Transverse colon (tissue), 4 donors: ENCODE measurements around the gene KCNC4. TPM values are rescaled to one million over a fixed set of nuclear protein-coding genes. Genes with fewer than 3 reads are reported as not detected.

ENCODE experiments used
- DNase-seq: peaks from one replicate; pipeline ENCODE4 v3.0.0-alpha.2; 2019
- H3K27ac ChIP-seq, 4 donors: fragments of 200-600 bp; sonication (generic); 2 replicates each; pipeline ENCODE4 v1.5.1; 2016 to 2018; ENCODE audit warnings: inconsistent platforms in 4 of 4
- H3K27me3 ChIP-seq: fragments of 200-600 bp; sonication (generic); 2 replicates; pipeline ENCODE4 v1.5.1; 2017; ENCODE audit warnings: inconsistent platforms
- H3K36me3 ChIP-seq, 4 donors: fragments of 200-600 bp; sonication (generic); 2 replicates each; pipeline ENCODE4 v1.5.1; 2017 to 2019; ENCODE audit warnings: inconsistent platforms in 4 of 4
- H3K4me1 ChIP-seq, 4 donors: fragments of 200-600 bp; sonication (generic); 2 replicates each; pipeline ENCODE4 v1.5.1; 2017 to 2020; ENCODE audit warnings: inconsistent platforms in 4 of 4
- H3K4me3 ChIP-seq, 4 donors: fragments of 200-600 bp; sonication (generic); 1 replicate in 1 of 4; 2 replicates in 3 of 4; pipeline versions ENCODE4 v1.5.1 to v1.6.1; 2017 to 2019; ENCODE audit warnings: inconsistent platforms in 4 of 4
- H3K9me3 ChIP-seq, 2 donors: fragments of 200-600 bp; sonication (generic); 2 replicates each; pipeline ENCODE4 v1.5.1; 2017 to 2019; ENCODE audit warnings: inconsistent platforms in 2 of 2
- EP300 ChIP-seq: sonication (generic); formaldehyde crosslinking; IDR thresholded peaks from one replicate; pipeline ENCODE4 v1.6.1; 2017; ENCODE audit warnings: antibody characterized with exemption, low read depth
- POLR2A ChIP-seq: fragments of 450-650 bp; IDR thresholded peaks from one replicate; pipeline ENCODE4 v1.6.1; 2016; ENCODE audit warnings: antibody characterized with exemption, mild to moderate bottlenecking, moderate library complexity
- POLR2AphosphoS5 ChIP-seq, 3 donors: sonication (generic); formaldehyde crosslinking; IDR thresholded peaks; one replicate each; pipeline ENCODE4 v1.6.1; 2016; ENCODE audit warnings: antibody characterized with exemption in 3 of 3
- WGBS, 2 donors: methylation state at CpG; one replicate each; pipeline ENCODE4 v1.1.5; 2018; ENCODE audit warnings: low coverage in 1 of 2; 5-methylcytosine and 5-hydroxymethylcytosine counted together
- in situ Hi-C, 4 donors: fragments of 200-750 bp; cut with MboI; loops; one replicate each; pipeline versions ENCODE4 v1.15.0 to v1.15.1; 2017; ENCODE audit warnings: low sequenced_read_pairs in 3 of 4, low pct_ligation_motif_present in 1 of 4, low pct_unique_long_range_greater_than_20kb in 1 of 4
- intact Hi-C: fragments of 100-400 bp; cut with DNase I; formaldehyde crosslinking; loops from one replicate; pipeline ENCODE4 v1.15.1; 2023; ENCODE audit warnings: low total_unique reads
- total RNA-seq, 4 donors: library from RNA; depleted of rRNA; stranded (reverse); fragments of >200 nt; gene quantifications; one replicate each; pipeline ENCODE4 v1.1.0, GENCODE V29; 2016
- TF ChIP-seq, protein P1 (sequence below), 5 experiments: fragments of 200-600 bp in 3 of 5; fragments of 450-650 bp in 2 of 5; sonication (generic) in 3 of 5; IDR thresholded peaks; 1 replicate in 2 of 5; 2 replicates in 3 of 5; pipeline ENCODE4 v1.5.1; 2016 to 2017; ENCODE audit warnings: antibody characterized with exemption in 5 of 5, inconsistent platforms in 3 of 5, mild to moderate bottlenecking in 2 of 5, moderate library complexity in 1 of 5

The KCNC4 gene
- total RNA-seq, 4 donors from 2014 or later: 1.8 to 25.8 (median 4.9) TPM

DNA sequence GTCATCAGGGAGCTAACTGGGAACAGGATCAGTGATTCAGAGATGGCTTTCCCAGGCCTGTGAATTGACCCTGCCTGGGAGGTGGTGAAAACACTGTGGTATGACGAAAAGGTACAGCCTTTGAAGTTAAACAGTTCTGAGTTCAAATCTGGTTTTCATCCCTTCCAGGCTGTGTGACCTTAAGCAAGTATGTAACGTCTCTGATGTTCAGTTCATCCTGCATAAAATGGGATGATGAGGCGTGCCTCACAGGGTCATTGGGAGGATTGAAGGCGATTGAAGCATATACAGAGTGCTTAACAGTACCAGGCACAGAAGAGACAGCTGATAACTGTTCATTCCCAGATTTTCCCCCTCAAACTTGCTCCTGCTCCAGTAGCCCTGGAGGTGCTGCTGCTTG is 11.0 kb downstream of the KCNC4 start:
- intact Hi-C loops: no loop called here

DNA sequence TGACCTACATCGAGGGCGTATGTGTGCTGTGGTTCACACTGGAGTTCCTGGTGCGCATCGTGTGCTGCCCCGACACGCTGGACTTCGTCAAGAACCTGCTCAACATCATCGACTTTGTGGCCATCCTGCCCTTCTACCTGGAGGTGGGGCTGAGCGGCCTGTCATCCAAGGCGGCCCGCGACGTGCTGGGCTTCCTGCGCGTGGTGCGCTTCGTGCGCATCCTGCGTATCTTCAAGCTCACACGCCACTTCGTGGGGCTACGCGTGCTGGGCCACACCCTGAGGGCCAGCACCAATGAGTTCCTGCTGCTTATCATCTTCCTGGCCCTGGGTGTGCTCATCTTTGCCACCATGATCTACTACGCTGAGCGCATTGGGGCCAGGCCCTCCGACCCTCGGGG is 13.0 kb downstream of the KCNC4 start:
- H3K36me3 ChIP-seq: no peaks in the 10 kb centered on the region
- no peaks in the 10 kb centered on the region for H3K9me3 ChIP-seq
- WGBS, 2 donors: 97% methylated on average over 25 of the region's 27 CpGs; no CpG with 5 or more reads in 1 of the 2 donors
- intact Hi-C loops (no loop called here), in situ Hi-C loops (no loop called here)
- TF ChIP-seq POLR2A: no peak
- TF ChIP-seq, protein P1, sequence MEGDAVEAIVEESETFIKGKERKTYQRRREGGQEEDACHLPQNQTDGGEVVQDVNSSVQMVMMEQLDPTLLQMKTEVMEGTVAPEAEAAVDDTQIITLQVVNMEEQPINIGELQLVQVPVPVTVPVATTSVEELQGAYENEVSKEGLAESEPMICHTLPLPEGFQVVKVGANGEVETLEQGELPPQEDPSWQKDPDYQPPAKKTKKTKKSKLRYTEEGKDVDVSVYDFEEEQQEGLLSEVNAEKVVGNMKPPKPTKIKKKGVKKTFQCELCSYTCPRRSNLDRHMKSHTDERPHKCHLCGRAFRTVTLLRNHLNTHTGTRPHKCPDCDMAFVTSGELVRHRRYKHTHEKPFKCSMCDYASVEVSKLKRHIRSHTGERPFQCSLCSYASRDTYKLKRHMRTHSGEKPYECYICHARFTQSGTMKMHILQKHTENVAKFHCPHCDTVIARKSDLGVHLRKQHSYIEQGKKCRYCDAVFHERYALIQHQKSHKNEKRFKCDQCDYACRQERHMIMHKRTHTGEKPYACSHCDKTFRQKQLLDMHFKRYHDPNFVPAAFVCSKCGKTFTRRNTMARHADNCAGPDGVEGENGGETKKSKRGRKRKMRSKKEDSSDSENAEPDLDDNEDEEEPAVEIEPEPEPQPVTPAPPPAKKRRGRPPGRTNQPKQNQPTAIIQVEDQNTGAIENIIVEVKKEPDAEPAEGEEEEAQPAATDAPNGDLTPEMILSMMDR (IDR thresholded peaks at IDR 0.05): no peak
- TF ChIP-seq POLR2AphosphoS5 (IDR thresholded peaks at IDR 0.05): no peak
- TF ChIP-seq EP300: no peak
- H3K4me1 ChIP-seq: no peaks in the 10 kb centered on the region
- no peak overlapping the region for H3K27ac ChIP-seq
- H3K27me3 ChIP-seq: no peaks in the 10 kb centered on the region
- DNase-seq: no peak
- no peak overlapping the region for H3K4me3 ChIP-seq

More for the DNA sequence above, 11.0 kb downstream of the KCNC4 start:
- WGBS, 2 donors: 91% methylated on average over 4 of the region's 4 CpGs; no CpG with 5 or more reads in 1 of the 2 donors
- no peaks in the 10 kb centered on the region for H3K36me3 ChIP-seq
- no peaks in the 10 kb centered on the region for H3K4me1 ChIP-seq
- DNase-seq: no peak
- H3K9me3 ChIP-seq: no peaks in the 10 kb centered on the region
- no peaks in the 10 kb centered on the region for H3K27me3 ChIP-seq
- in situ Hi-C loops: no loop called here
- no peak overlapping the region for H3K4me3 ChIP-seq
- TF ChIP-seq POLR2A (no peak), EP300 (no peak), POLR2AphosphoS5 (IDR thresholded peaks at IDR 0.05) (no peak)
- TF ChIP-seq, protein P1 (IDR thresholded peaks at IDR 0.05): no peak
- H3K27ac ChIP-seq: no peak overlapping the region

DNA sequence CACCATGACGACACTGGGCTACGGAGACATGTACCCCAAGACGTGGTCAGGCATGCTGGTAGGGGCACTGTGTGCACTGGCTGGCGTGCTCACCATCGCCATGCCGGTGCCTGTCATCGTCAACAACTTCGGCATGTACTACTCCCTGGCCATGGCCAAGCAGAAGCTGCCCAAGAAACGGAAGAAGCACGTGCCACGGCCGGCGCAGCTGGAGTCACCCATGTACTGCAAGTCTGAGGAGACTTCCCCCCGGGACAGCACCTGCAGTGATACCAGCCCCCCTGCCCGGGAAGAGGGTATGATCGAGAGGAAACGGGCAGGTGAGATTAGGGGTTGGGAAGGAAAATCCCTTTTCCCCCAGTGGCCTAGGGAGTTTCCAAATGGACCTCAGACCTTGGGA is 13.5 kb downstream of the KCNC4 start:
- H3K4me3 ChIP-seq: no peak overlapping the region
- H3K27ac ChIP-seq: no peak overlapping the region
- TF ChIP-seq, protein P1 (IDR thresholded peaks at IDR 0.05): no peak
- no peak for TF ChIP-seq EP300
- TF ChIP-seq POLR2A: no peak
- no peak for TF ChIP-seq POLR2AphosphoS5 (IDR thresholded peaks at IDR 0.05)
- no peaks in the 10 kb centered on the region for H3K36me3 ChIP-seq
- no peak for DNase-seq
- in situ Hi-C loops (no loop called here), intact Hi-C loops (no loop called here)
- no peaks in the 10 kb centered on the region for H3K27me3 ChIP-seq
- H3K4me1 ChIP-seq: no peaks in the 10 kb centered on the region
- no peaks in the 10 kb centered on the region for H3K9me3 ChIP-seq
- WGBS, 2 donors: 95% methylated on average over 17 of the region's 17 CpGs; no CpG with 5 or more reads in 1 of the 2 donors

DNA sequence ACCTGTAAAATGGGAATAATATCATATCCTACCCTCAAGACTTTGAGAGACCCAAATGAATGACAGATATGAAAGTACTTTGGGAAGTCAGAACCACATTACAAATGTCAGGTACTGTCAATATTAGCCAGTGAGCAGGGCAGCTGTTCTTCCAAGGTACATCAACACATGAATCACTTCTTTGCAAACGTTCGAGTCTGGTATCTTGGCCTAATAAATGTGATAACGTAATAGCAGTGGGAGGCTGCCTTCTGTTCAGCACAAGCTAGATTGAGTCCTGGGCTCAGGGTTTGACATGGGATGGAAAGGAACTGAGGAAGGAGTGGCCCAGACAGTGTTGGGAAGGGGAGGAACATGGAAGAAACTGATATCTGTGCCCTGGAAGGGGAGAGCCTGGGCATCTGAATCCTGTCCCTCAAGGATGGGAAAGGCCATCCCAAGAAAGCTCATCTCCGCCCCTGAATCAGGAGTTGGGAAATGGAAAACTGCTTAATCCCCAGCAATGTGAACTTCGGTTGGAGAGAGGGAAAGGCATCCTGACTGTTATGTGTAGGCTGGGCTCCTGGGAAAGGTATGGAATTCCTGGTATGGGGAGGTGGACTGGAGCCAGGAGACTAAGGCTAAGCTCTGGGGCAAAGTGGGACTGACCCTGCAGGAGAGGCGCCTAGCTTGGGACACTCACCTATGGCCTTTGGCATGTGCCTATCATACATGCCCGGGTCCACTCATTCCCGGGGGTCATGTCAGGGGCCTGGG is 14.3 kb downstream of the KCNC4 start:
- WGBS, 2 donors: 78 to 86% methylated on average over 6 to 8 of the region's 8 CpGs
- no peak for DNase-seq
- TF ChIP-seq EP300: no peak
- TF ChIP-seq, protein P1 (IDR thresholded peaks at IDR 0.05): no peak
- no peak for TF ChIP-seq POLR2AphosphoS5 (IDR thresholded peaks at IDR 0.05)
- no peak for TF ChIP-seq POLR2A
- H3K4me1 ChIP-seq: no peaks in the 10 kb centered on the region
- H3K4me3 ChIP-seq: no peak overlapping the region
- H3K36me3 ChIP-seq: no peaks in the 10 kb centered on the region
- in situ Hi-C loops: no loop called here
- no peaks in the 10 kb centered on the region for H3K9me3 ChIP-seq
- no peak overlapping the region for H3K27ac ChIP-seq
- intact Hi-C loops: no loop called here
- no peaks in the 10 kb centered on the region for H3K27me3 ChIP-seq
